H1 (cell line): ENCODE measurements around the gene ACOX1. TPM values are rescaled to one million over a fixed set of nuclear protein-coding genes. Genes with fewer than 3 reads are reported as not detected.

Experiments used
- CTCF ChIA-PET: fragments of 300-600 bp; sonication (Branson Sonifier 250); formaldehyde crosslinking; loops from one replicate; lab custom pipeline; 2021; ENCODE audit not compliant: partially characterized antibody; lab: Charles Lee
- POLR2A ChIA-PET: fragments of 300-600 bp; sonication (Branson Sonifier 250); formaldehyde crosslinking; loops from one replicate; lab custom pipeline; 2021; ENCODE audit warnings: inconsistent platforms; ENCODE audit not compliant: partially characterized antibody; lab: Charles Lee
- DNase-seq, 2 experiments: peaks; one replicate each; pipeline versions ENCODE4 v3.0.0 to v3.0.0-alpha.2; 2010 to 2022; ENCODE audit warnings: low spot score in 2 of 2, low read depth in 1 of 2, mixed read lengths in 1 of 2
- FAIRE-seq: peaks from 2 replicates; lab custom pipeline; 2011; peaks lifted over from hg19 to GRCh38; lab: Jason Lieb, UNC
- H2AFZ ChIP-seq: 2 replicates; pipeline ENCODE4 v1.8.1; 2012; ENCODE audit warnings: low read length, inconsistent platforms
- H2AK5ac ChIP-seq: 2 replicates; pipeline ENCODE4 v1.6.1; 2013; ENCODE audit warnings: low read depth, low read length
- H2BK120ac ChIP-seq: replicated peaks from 2 replicates; pipeline ENCODE3; 2013; ENCODE audit warnings: low read depth, low read length, inconsistent platforms
- H2BK12ac ChIP-seq: 2 replicates; pipeline ENCODE4 v1.6.1; 2013; ENCODE audit warnings: low read depth, low read length
- H2BK15ac ChIP-seq: 2 replicates; pipeline ENCODE4 v1.6.1; 2013; ENCODE audit warnings: low read length
- H2BK20ac ChIP-seq: 2 replicates; pipeline ENCODE4 v1.6.1; 2013; ENCODE audit warnings: low read length
- H2BK5ac ChIP-seq: 2 replicates; pipeline ENCODE4 v1.6.1; 2013; ENCODE audit warnings: low read depth, low read length
- H3K14ac ChIP-seq: 2 replicates; pipeline ENCODE4 v1.6.1; 2013; ENCODE audit warnings: inconsistent platforms; ENCODE audit not compliant: insufficient read length
- H3K18ac ChIP-seq: 2 replicates; pipeline ENCODE4 v1.6.1; 2013; ENCODE audit warnings: low read length; ENCODE audit errors: extremely low read depth
- H3K23ac ChIP-seq: 2 replicates; pipeline ENCODE4 v1.6.1; 2013; ENCODE audit warnings: inconsistent platforms; ENCODE audit not compliant: insufficient read length
- H3K23me2 ChIP-seq: 2 replicates; pipeline ENCODE4 v1.6.1; 2013; ENCODE audit warnings: low read depth, low read length
- H3K27ac ChIP-seq: 2 replicates; pipeline ENCODE4 v1.6.1; 2011; ENCODE audit warnings: low read depth, low read length, inconsistent platforms
- H3K27me3 ChIP-seq, 4 experiments: replicated peaks in 1 of 4; 1 replicate in 1 of 4; 2 replicates in 3 of 4; pipeline versions ENCODE4 v1.6.1 to v1.8.1; 2011 to 2013; ENCODE audit warnings: low read length in 3 of 4, mild to moderate bottlenecking in 3 of 4, inconsistent platforms in 2 of 4, mixed read lengths in 2 of 4, moderate library complexity in 1 of 4; ENCODE audit not compliant: control insufficient read depth in 3 of 4, insufficient read depth in 3 of 4; ENCODE audit errors: extremely low read depth in 1 of 4
- H3K36me3 ChIP-seq, 4 experiments: 2 replicates each; pipeline versions ENCODE4 v1.6.1 to v1.8.1; 2011 to 2013; ENCODE audit warnings: mild to moderate bottlenecking in 4 of 4, low read length in 3 of 4, moderate library complexity in 2 of 4, control low read depth in 1 of 4, inconsistent platforms in 1 of 4; ENCODE audit not compliant: insufficient read depth in 4 of 4, control insufficient read depth in 2 of 4
- H3K4ac ChIP-seq: replicated peaks from 2 replicates; pipeline ENCODE3; 2013; ENCODE audit warnings: low read length, low read depth, mixed read lengths, inconsistent platforms; ENCODE audit not compliant: insufficient read length
- H3K4me1 ChIP-seq, 4 experiments: replicated peaks in 1 of 4; 1 replicate in 1 of 4; 2 replicates in 3 of 4; pipeline versions ENCODE4 v1.6.1 to v1.8.1; 2011 to 2013; ENCODE audit warnings: low read length in 3 of 4, inconsistent platforms in 2 of 4, mixed read lengths in 1 of 4; ENCODE audit not compliant: insufficient read depth in 4 of 4, control insufficient read depth in 3 of 4
- H3K4me2 ChIP-seq, 2 experiments: 2 replicates each; pipeline versions ENCODE4 v1.6.1 to v1.8.1; 2011 to 2013; ENCODE audit warnings: low read depth in 2 of 2, low read length in 2 of 2, control low read depth in 1 of 2, inconsistent platforms in 1 of 2, mild to moderate bottlenecking in 1 of 2; ENCODE audit not compliant: insufficient read depth in 1 of 2
- H3K4me3 ChIP-seq, 4 experiments: fragments of 200-600, 300-600 bp in 1 of 4; sonication (generic), shearing (Covaris generic), sonication (Bioruptor Twin) in 1 of 4; 2 replicates each; pipeline versions ENCODE4 v1.5.1 to v1.8.1; 2011 to 2016; ENCODE audit warnings: low read length in 4 of 4, low read depth in 3 of 4, control low read depth in 2 of 4, inconsistent platforms in 2 of 4, mild to moderate bottlenecking in 2 of 4, mixed read lengths in 1 of 4, moderate library complexity in 1 of 4; ENCODE audit not compliant: insufficient read depth in 2 of 4; ENCODE audit errors: extremely low read depth in 1 of 4
- H3K56ac ChIP-seq: replicated peaks from 2 replicates; pipeline ENCODE3; 2013; ENCODE audit warnings: low read depth, mild to moderate bottlenecking, mixed read lengths, low read length, inconsistent platforms; ENCODE audit not compliant: insufficient read length
- H3K79me1 ChIP-seq: 2 replicates; pipeline ENCODE4 v1.6.1; 2013; ENCODE audit warnings: low read depth, low read length, control low read depth
- H3K79me2 ChIP-seq, 2 experiments: 2 replicates each; pipeline versions ENCODE4 v1.6.1 to v1.8.1; 2012 to 2013; ENCODE audit warnings: low read length in 2 of 2, mild to moderate bottlenecking in 2 of 2, inconsistent platforms in 1 of 2; ENCODE audit not compliant: insufficient read depth in 2 of 2, control insufficient read depth in 1 of 2
- H3K9ac ChIP-seq, 4 experiments: replicated peaks in 1 of 4; 1 replicate in 1 of 4; 2 replicates in 3 of 4; pipeline versions ENCODE4 v1.6.1 to v1.8.1; 2011 to 2013; ENCODE audit warnings: low read depth in 3 of 4, low read length in 3 of 4, control low read depth in 2 of 4, mild to moderate bottlenecking in 2 of 4, moderate library complexity in 2 of 4, inconsistent platforms in 1 of 4; ENCODE audit errors: extremely low read depth in 1 of 4
- H3K9me3 ChIP-seq, 2 experiments: 2 replicates each; pipeline versions ENCODE4 v1.6.1 to v1.8.1; 2012 to 2013; ENCODE audit warnings: mild to moderate bottlenecking in 2 of 2, moderate library complexity in 2 of 2, control low read depth in 1 of 2, inconsistent platforms in 1 of 2, low read depth in 1 of 2, low read length in 1 of 2, mixed read lengths in 1 of 2; ENCODE audit not compliant: insufficient read depth in 2 of 2
- H4K20me1 ChIP-seq, 2 experiments: replicated peaks in 1 of 2; 2 replicates each; pipeline versions ENCODE3 to v1.8.1; 2011 to 2013; ENCODE audit warnings: inconsistent platforms in 2 of 2, low read length in 2 of 2, mild to moderate bottlenecking in 1 of 2; ENCODE audit not compliant: insufficient read depth in 2 of 2, control insufficient read depth in 1 of 2
- H4K5ac ChIP-seq: 2 replicates; pipeline ENCODE4 v1.6.1; 2013; ENCODE audit warnings: low read length, low read depth, mixed read lengths, inconsistent platforms; ENCODE audit not compliant: insufficient read length
- H4K8ac ChIP-seq: 2 replicates; pipeline ENCODE4 v1.8.0; 2013; ENCODE audit warnings: mild to moderate bottlenecking, moderate library complexity, low read length, inconsistent platforms; ENCODE audit not compliant: insufficient read depth; ENCODE audit errors: extremely low read depth
- H4K91ac ChIP-seq: replicated peaks from 2 replicates; pipeline ENCODE3; 2013; ENCODE audit warnings: low read length, mixed read lengths, inconsistent platforms; ENCODE audit not compliant: insufficient read length
- ASH2L ChIP-seq: fragments of 200-600, 300-600 bp; sonication (generic); IDR thresholded peaks from one replicate; pipeline ENCODE4 v1.7.1; 2017; ENCODE audit warnings: low read length
- ATF2 ChIP-seq: IDR thresholded peaks from 2 replicates; pipeline ENCODE4 v1.6.1; 2012; ENCODE audit warnings: low read length, inconsistent platforms
- CEBPB ChIP-seq: IDR thresholded peaks from 2 replicates; pipeline ENCODE4 v1.6.1; 2012; ENCODE audit warnings: low read depth, low read length
- KDM4A ChIP-seq: IDR thresholded peaks from one replicate; pipeline ENCODE4 v1.7.1; 2012; ENCODE audit warnings: low read depth, mild to moderate bottlenecking, moderate library complexity, low read length, inconsistent platforms; ENCODE audit not compliant: severe bottlenecking
- MAX ChIP-seq: IDR thresholded peaks from 2 replicates; pipeline ENCODE4 v1.6.1; 2012; ENCODE audit warnings: inconsistent platforms
- RBBP5 ChIP-seq: IDR thresholded peaks from 2 replicates; pipeline ENCODE4 v1.7.1; 2012; ENCODE audit warnings: low read depth, mild to moderate bottlenecking, inconsistent platforms, low read length, moderate library complexity, borderline replicate concordance
- RXRA ChIP-seq: IDR thresholded peaks from 2 replicates; pipeline ENCODE4 v1.6.1; 2011; ENCODE audit warnings: low read depth, mild to moderate bottlenecking, low read length, moderate library complexity; ENCODE audit not compliant: insufficient read depth
- SAP30 ChIP-seq: fragments of 300-600 bp; sonication (generic); IDR thresholded peaks from 2 replicates; pipeline ENCODE4 v1.7.1; 2012; ENCODE audit warnings: low read length, moderate library complexity, mild to moderate bottlenecking, inconsistent platforms; ENCODE audit not compliant: insufficient read depth, insufficient replicate concordance
- WGBS, 2 experiments: shearing (Covaris generic) in 1 of 2; methylation state at CpG; one replicate each; pipeline versions ENCODE4 v1.1.6 to v1.1.7; 2013 to 2015; ENCODE audit warnings: low lambda C conversion rate in 2 of 2, mixed read lengths in 2 of 2, inconsistent platforms in 1 of 2, low coverage in 1 of 2, missing lambda C conversion rate in 1 of 2; ENCODE audit not compliant: insufficient replicate concordance in 2 of 2, insufficient coverage in 1 of 2, insufficient read length in 1 of 2; ENCODE audit errors: extremely low coverage in 1 of 2, missing lambda C conversion rate in 1 of 2; 5-methylcytosine and 5-hydroxymethylcytosine counted together
- polyA plus RNA-seq, 7 experiments: library from polyadenylated mRNA; depleted of rRNA in 3 of 7; stranded (reverse) in 5 of 7; unstranded in 2 of 7; fragments of >200 nt in 5 of 7; fragments of 200-250 nt in 2 of 7; gene quantifications; 1 replicate in 5 of 7; 2 replicates in 1 of 7; 4 replicates in 1 of 7; pipeline versions ENCODE4 v1.2.1 to v1.2.3, GENCODE V29; 2011 to 2013; ENCODE audit warnings: missing spikeins in 2 of 7, mixed read lengths in 2 of 7
- total RNA-seq: library from RNA; stranded (reverse); fragmentation: NEBNext Ultra II Directional; extraction: Animal tissue kit (Norgen Biotek cat#: 25700); gene quantifications from 2 replicates; pipeline ENCODE4 v1.2.1, GENCODE V29; 2021

The ACOX1 gene
- total and polyA plus RNA-seq, 2 of the 8 experiments (the other 6 are each of a cell fraction or from before 2014, with no cell fraction given): 10.5 to 30.4 TPM

- no peak for FAIRE-seq
- Histone ChIP-seq H3K79me2 (no peaks in the 10 kb centered on the region), H3K36me3 (peaks cover 0 to 4% (median 0%) of the 10 kb centered on the region in 4 experiments; a peak in 2 of 8 replicates), H3K23me2 (no peaks in the 10 kb centered on the region), H3K4me2 (no peak overlapping the region), H2BK15ac (no peak overlapping the region), H2BK20ac (no peak overlapping the region), H4K91ac (no peak overlapping the region), H3K18ac (no peak overlapping the region), H3K4me1 (no peaks in the 10 kb centered on the region), H3K79me1 (no peaks in the 10 kb centered on the region), H3K4me3 (no peak overlapping the region), H2AK5ac (no peak overlapping the region), H3K9ac (no peak overlapping the region), H3K56ac (no peak overlapping the region), H2BK120ac (no peak overlapping the region), H2BK5ac (no peak overlapping the region), H4K20me1 (no peaks in the 10 kb centered on the region), H4K5ac (no peak overlapping the region), H2BK12ac (no peak overlapping the region), H3K9me3 (no peaks in the 10 kb centered on the region), H2AFZ (no peak overlapping the region), H3K23ac (no peak overlapping the region), H4K8ac (no peak overlapping the region; the same call in 1 of the 2 replicates), H3K14ac (no peak overlapping the region), H3K27me3 (no peaks in the 10 kb centered on the region), H3K4ac (no peak overlapping the region), H3K27ac (no peak overlapping the region)
- 85% methylated on average over 11 of the region's 11 CpGs; no CpG with 5 or more reads in 1 of the 2 experiments for WGBS, 2 experiments
- ChIA-PET CTCF (interaction anchor here (0.5 to 51.3 kb wide), 13 partner anchors 9 to 379 kb away, joined by 3 to 885 read pairs (median 3); partner anchors contain the start of genes CDK3, MRPL38 and TRIM65), POLR2A (interaction anchor here (0.7 to 3.7 kb wide), 7 partner anchors 8 to 172 kb away, joined by 3 to 16 read pairs (median 4); partner anchors contain the start of genes MRPL38 and TRIM65)
- DNase-seq: no peak
- TF ChIP-seq MAX (no peak), ATF2 (no peak), KDM4A (no peak), RBBP5 (no peak), RXRA (no peak), SAP30 (no peak), ASH2L (no peak), CEBPB (no peak)
Measured at GRCh38 chr17:75920045-75920560, 58.9 kb downstream of the ACOX1 start.
